Hematopoietic multipotent progenitor cell treated with erythropoietin and hydrocortisone succinate and interleukin-3 and kit ligand, for 8 days (in vitro differentiated cells): ENCODE measurements around the gene SAG.

Experiments
- DNase-seq: peaks from one replicate; pipeline ENCODE4 v3.0.0-alpha.2; 2015

SAG gene

DNA sequence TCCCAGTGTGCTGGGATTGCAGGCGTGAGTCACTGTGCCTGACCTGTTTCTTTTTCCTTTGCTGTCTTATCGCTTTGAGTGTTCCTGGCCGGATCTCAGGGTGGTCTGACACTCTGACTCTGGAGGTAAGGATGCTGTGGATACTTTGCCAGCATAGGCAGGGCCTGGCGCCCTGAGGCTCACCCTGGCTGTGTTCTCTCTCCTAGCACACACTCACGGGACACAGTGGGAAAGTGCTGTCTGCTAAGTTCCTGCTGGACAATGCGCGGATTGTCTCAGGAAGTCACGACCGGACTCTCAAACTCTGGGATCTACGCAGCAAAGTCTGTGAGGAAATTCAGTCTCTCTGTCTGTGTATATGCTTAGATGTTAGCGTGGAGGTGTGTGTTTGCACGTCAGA, 18.0 kb upstream of the SAG start:
- DNase-seq = no peak

DNA sequence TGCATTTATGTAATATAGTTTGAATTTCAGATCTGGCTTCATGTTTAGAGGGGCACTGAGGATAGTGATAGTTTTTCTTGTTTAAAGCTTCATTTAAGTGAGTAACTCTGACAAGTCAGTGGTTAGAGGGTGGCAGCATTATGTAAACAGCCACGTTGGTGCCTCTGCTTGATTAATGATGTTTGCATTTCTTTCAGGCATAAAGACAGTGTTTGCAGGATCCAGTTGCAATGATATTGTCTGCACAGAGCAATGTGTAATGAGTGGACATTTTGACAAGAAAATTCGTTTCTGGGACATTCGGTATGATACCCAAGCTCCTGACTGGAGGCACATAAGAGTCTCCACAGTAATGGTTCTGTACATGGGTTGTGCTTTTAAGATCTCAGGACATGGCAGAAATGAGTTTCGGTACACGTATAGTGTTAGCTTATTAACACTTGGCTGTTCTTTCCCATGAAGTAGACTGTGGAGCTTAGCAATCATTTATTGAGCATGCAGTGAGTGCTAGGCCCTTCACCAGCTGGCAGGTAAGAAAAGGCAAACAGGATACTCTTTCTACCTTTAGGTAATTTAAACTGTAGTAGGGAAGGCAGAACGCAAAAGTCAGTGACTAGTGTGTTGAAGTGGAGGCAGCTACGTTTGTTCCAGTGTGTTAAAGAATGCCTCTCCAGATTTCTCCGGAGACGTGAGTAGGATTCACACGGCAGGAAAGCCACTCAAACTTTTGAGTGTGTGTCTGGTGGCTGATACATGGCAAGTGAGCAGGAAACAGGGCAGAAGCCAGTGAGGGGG, 17.4 kb upstream of the SAG start:
- no peak for DNase-seq

DNA sequence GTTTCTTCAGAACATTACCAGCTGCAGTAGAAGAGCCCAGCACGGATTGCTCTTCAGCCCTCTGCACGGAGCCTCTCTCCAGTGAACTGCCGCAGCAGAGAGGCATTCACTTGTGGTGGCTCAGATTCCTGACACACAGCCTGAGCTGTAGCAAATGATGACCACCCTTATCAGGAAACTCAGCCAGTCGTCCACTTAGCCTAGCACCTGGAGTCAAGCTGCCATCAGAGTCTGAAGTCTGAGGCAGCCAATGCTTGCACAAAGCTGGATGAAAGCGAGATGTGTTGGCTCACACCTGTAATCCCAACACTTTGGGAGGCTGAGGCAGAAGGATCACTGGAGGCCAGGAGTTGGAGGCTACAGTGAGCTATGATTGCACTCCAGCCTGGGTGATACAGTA, 11.7 kb upstream of the SAG start:
- no peak for DNase-seq

DNA sequence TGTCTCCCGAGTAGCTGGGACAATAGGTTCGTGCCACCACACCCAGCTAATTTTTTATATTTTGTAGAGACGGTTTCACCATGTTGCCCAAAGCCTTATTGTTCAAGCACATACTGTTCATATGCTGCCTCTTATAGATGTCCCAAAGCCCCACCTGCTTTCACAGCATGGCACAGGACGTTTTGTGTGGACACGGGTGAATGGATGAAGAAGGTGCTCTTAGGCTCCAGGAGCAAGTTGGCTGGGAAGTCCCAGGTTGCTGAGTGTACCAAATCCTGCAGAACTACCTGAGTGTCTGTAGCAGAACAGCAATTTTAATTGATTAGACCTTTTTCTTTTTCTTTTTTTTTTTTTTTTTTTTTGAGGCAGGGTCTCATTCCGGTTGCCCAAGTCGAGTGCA, 10.5 kb upstream of the SAG start:
- no peak for DNase-seq

DNA sequence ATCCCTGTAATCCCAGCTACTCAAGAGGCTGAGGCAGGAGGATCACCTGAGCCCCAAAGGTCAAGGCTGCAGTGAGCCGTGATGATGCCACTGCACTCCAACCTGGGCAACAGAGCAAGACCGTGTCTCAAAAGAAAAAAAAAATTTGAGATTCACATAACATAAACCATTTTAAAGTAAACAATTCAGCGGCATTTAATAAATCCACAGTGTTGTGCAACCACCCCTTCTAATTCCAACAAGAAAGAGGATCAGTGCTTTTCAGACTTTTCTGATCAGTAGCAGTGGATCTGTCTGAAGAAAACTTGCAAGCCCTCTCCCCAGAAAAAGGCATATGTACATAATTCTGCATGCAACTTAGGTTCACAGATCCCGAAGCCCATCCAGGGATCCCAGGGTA, 7.2 kb upstream of the SAG start:
- no peak for DNase-seq

DNA sequence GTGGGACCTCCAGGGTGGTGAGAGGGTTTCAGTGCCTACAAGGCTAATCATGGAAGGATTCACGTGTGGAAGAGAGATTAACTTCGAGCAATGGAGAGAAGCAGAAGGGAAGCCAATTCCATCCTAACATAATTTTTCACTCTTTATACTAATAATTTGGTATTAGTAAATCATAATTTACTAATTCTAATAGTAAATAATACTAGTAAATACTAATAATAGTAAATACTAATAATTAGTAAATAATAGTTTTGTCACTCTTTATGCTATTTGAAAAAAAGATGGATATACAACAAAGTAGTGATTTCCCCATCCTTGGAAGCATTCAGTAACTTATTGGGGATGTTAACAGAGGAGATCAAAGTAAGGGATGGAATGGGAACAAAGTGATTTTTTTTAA, 6.4 kb upstream of the SAG start:
- no peak for DNase-seq

DNA sequence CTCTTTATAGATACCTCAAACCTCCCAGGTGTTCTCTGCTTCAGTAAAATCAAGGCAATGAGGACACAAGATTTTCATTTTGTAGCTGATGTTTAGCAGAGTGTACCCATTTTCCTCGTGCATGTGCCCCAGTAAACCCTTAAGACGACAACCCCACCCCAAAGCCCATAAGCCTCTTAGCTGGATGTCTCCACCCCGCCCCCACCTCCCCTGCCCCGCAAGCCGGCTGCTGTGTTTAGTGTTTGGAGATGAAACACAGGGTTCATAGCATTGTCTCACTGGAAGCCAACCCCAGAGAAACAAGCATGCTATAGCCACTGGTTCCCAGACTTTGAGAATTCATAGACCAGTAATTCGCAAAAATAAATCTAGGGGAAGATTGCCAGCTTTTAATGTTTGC, 5.8 kb upstream of the SAG start:
- no peak for DNase-seq

DNA sequence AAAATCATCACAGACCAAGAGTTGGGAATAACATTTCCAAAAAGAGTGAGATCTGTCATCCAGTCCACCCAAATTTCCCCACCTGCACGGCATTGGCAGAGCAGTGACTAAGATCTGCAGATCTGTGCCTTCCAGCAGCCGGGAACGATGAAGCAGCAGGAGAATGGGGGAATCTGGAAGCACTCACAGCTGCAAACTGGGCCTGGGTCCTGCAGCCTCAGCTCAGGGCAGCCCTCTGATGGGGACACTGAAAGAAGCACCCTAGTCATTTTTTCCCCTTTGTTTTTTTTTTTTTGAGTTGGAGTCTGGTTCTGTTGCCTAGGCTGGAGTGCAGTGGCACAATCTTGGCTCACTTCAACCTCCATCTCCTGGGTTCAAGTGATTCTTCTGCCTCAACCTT, 4.4 kb upstream of the SAG start:
- DNase-seq = no peak

DNA sequence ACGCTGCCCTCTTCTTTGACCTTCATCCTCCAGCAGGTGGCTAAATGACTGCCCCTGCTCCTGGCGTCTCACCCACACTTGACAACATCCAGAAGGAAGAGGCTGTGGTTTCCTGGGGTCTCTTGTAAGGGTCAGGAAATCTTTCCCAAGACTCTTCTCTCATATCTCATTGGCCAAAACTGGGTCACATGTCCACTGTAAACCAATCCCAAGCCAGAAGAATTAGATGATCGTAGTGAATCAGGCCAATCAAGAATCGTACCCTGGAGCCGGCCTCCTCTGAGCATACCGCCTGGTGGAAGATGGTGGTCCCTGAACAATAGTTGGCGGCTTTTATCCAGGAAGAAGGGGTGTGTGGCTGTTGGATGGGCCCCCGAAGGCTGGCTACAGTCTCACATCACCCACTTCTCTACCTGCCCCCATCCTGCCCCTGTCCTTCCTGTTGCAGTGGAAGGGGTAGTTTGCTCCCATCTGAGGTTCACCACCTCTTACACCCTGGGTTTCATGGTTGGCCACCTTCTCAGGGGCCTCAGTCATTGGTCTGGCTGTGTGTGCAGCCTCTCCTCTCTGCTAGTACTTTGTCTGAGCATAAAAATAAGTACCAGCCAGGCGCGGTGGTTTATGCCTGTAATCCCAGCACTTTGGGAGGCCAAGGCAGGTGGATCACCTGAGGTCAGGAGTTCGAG, 3.8 kb downstream of the SAG start:
- DNase-seq = no peak

DNA sequence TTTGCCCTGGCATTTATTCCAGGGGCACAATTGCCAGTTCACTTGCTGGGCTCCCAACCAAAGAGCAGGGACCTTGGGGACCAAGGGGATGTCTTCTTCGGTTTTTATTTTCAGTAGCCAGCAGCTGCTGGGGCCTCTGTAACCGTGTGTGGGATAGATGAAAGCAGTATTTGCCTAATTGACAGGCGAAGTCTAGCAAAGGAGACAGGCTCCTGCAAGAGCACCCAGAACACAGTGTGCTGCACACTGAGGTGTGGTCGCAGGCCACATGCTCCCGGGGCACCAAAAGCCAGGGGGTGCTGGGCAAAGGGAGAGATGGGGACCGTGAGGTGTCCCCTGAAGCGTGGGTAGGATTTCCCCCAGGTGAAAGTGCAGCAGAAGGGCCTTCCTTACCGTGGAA, 5.3 kb downstream of the SAG start:
- no peak for DNase-seq

DNA sequence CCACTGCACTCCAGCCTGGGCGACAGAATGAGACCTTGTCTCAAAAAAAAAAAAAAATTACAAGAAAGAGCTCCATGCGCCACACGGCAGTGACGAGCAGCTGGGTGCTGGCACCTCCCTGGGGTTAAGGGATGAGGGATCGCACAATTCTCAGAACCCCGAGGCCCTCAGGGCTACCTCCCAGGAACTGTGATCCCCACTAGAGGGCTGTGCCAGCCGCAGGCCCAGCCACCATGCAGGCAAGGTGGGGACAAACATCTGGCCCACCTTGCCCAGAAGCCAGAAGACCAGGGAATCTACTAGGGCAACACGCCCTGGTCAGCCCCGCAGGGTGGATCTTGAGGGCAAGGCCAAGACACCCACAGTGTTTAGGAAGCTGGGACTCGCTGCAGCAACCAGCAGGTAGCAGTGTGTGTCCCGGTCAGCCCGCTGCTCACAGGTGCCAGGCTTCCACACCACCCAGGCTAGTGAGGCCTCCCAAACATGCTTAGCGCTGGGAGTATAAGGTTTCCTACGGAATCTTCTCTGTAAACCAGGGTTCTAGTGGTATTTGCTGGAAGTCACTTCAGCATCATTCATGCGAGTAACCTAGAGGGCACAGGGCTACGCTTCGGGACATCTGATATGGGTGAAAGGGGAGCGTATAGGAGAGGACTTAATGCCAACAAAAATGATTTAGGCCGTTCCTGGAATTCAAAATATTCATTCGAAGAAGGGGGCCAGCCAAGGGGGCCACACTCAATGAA, 6.7 kb downstream of the SAG start:
- DNase-seq = no peak

DNA sequence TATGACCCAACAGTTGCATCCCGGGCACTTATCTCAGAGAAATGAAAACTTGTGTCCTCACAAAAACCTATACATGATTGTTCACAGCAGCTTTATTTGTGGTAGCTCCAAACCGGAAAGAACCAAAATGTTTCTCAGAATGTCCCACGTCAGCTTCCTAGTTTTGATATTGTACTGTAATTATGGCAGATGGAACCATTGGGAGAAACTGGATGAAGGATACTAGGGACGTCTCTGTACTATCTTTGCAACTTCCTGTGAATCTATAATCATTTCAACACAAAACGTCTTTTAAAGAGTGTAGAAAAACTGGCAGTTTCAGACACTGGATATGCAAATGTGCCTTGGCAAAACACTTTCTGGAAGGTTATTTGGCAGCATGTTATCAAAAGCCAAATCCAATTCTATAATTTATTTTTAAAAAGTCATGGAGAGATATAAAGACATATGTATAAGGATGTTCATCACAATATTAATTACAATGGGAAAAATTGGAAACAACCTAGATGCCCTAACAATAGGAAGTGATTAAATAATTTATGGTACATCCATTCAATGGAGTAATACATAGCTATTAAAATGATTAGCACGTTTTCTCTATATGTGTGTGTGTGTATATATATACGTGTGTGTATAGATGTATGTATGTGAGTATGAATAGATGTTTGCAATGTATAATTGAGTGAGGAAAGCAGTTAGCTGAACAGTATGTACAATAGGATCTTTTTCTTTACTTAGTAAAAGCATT, 9.8 kb downstream of the SAG start:
- DNase-seq = no peak

DNA sequence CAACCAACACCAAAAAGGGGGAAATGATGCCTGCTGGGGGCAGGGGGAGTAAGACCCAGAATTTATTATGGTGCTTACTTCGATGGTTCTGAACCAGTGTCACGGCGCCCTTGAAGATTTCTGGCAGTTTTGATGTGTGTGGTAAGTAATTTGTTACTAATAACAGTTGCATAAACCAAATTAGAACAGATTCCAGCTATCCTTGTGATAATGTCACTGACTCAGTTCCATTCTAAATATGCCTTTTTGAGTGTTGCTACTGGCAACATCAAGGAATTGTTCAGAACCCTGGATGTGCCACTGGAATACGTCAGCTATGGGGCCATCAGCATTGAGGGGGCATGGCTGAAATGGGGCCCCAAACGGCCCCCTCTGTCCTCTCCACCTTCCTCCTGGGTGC, 11.6 kb downstream of the SAG start:
- DNase-seq = no peak

DNA sequence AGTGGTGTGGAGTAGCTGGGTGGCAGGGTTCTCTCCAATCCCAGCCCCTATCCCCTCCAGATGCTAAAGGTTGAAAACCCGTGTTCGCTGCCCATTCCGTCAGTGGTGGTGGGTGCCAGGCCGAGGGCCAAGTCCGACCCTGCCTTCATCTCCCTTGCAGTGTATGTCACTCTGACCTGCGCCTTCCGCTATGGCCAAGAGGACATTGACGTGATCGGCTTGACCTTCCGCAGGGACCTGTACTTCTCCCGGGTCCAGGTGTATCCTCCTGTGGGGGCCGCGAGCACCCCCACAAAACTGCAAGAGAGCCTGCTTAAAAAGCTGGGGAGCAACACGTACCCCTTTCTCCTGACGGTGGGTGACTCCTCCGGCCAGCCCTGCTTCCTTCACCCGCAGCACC, 12.9 kb downstream of the SAG start:
- DNase-seq = no peak

DNA sequence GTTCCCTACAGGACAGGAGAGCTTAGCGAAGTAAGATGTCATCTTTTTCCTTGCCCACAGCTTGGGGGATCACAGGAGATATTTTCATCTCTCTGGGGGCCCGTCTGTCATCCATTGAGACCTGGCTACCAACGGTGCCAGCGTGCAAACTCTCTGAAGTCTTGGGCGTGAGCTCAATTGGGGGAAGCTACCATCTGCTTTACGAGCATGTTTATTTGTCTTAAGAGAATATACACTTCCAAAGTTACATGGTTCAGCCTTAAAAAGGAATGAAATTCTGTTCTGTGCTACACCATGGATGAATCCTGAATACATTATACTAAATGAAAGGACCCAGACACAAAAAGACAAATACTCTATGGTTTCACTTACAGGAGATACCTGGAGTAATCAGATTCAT, 13.6 kb downstream of the SAG start:
- DNase-seq = no peak

DNA sequence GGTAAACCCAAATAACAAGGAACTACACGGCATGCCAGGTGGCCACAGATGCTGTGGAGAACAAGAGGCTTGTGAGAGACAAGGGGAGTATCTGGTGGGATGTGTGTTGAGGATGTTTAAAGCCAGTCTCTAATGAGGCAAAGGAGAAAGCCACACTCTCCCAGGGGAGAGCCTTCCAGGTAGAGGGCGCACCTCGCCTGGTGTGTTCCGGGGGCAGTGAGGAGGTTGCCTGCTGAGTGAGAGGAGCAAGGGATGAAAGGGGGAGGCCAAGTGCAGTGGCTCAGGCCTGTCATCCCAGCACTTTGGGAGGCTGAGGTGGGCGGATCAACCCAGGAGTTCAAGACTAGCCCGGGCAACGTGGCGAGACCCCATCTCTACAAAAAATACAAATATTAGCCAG, 16.2 kb downstream of the SAG start:
- no peak for DNase-seq

DNA sequence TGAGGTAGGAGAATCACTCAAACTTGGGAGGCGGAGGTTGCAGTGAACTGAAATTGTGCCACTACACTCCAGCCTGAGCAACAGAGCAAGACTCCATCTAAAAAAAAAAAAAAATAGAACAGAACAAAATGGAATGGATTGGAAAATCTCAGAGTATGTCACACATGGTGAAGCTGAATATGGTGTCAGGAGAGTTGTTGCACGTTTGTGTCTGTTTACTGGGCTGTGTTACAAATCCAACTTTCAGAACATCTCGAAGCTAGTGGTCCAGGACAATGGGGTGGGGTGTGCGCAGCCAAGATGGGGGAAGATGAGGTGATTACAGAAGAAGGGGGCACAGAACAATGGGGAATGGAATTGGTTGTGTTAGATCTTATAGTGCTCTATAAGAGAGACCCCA, 17.6 kb downstream of the SAG start:
- DNase-seq = no peak

DNA sequence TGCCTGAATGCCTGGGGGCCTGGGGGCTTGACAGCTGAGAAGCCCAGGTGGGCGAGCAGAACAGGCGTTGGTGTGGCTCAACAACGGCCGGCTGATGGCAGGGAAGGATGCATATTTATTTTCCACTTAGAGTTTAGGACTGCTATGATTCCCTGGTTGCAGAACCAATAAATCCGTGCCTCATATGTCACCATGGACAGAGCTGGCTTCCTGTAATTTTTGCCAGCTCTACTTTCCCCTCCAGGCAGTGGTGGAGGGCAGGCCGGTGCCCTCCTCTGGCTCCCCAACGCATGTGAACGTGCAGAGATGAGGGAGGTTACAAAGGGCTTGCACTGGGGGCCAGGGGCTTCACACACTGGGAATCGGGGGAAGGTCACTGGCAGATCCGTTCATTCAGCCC, 18.2 kb downstream of the SAG start:
- no peak for DNase-seq

DNA sequence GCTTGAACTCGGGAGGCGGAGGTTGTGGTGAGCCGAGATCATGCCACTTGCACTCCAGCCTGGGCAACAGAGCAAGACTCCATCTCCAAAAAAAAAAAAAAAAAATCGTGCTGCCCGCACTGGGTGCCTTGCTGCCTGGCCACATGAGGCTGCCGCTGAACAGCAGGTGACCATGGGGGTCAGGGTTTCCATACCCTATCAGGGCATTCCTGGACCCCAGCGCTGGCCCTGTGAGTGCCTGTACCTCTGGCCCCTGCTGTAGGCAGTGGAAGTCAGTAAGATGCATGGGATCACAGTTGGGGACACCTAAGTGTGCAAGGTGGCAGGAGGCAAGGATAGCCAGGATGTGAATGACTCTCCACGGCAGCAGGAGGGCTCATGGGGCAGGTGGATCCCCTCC, 18.9 kb downstream of the SAG start:
- no peak for DNase-seq

DNA sequence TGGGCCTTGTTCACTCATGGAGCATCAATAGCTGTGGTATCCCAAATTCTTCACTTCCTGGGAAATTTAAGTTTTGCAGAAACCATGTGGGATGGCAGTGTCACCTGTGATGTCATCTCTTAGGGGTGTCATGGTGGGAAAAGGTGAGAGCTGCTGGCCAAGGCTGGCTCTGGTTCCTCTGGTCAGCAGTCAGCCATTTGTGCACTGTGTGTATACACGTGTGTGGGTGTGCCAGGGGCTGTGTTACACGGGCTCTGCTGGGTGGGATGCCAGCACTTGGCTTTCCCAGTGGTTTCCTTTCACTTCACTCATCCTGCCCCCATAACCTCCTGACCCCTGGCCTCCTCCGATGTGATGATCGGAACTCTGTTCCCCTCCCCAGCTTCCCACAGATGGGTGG, 21.3 kb downstream of the SAG start:
- no peak for DNase-seq

DNA sequence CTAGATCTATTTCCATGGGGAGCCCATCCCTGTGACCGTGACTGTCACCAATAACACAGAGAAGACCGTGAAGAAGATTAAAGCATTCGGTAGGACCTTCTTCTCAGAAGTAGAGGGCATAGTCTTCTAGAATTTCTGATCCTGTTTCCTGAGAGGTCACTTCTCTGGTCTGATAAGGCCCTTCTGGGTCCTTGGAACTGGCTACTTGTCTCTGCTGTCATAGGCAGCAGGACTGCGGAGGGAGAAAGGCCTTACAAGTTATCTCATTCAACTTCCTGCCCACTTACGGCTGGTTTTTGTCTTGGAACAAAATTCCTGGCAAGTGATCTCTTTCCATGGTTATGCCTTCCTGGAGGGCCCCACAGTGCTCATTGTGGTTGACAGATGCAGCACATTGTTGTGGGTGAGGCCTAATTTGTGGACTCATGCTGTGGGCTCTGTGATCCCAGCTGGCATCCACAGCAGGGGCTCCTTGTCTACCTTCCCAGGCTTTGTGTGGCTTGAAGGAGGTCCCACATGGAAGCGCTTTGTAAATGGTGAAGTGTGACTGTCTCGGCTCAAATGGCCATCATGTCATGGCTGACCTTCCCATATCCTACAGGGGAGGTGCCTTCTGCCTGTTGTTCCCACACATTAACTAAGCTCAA, 22.0 kb downstream of the SAG start:
- peak; percentile 18 for DNase-seq

DNA sequence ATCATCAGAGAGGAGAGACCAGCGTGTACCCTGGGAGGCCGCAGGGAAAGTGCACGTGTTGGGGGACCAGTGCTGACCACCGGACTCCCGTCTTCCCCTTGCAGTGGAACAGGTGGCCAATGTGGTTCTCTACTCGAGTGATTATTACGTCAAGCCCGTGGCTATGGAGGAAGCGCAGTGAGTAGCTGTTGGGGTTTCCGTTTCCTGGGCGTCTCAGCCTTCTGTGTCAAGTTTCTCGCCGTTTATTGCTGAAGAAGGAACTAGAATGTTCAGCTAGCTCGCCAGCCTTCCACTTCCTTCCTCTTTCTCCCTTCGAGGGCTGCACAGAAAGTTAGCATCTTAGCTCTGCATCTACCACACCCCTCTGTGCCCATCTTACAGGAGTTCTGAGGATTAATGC, 23.9 kb downstream of the SAG start:
- DNase-seq = peak; percentile 62

DNA sequence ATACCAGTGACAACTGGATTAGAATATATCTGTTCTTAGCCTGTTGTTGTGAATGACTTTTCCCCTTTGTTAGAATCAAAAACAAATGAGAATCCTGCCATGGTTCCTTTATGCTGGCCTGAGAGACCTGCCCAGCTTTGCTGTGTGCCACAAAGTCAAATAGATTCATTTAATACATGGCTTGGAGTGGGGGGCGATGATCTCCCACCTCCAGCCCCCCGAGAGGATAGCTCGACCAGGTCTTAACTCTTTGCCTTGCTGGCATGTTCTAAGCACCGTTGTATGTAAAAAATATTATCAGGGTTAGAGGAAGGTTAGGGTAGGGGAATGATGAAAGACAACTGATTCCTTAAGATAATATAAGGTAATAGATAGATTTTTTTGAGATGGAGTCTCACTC, 24.5 kb downstream of the SAG start:
- DNase-seq = no peak
